GM12892 (cell line): ENCODE results near the gene MKNK2.
"Not testable (repeated sequence)": the region's sequence is repeated elsewhere in the genome, so short reads cannot be mapped to it uniquely, and the experiment has no call there.

Experiments used
- DNase-seq: peaks from one replicate; pipeline ENCODE4 v3.0.0; 2011; ENCODE audit not compliant: insufficient read length
- FAIRE-seq: peaks from 2 replicates; lab custom pipeline; 2011; peaks lifted over from hg19 to GRCh38; lab: Jason Lieb, UNC
- POLR2A ChIP-seq: IDR thresholded peaks from 2 replicates; pipeline ENCODE4 v1.6.1; 2011; ENCODE audit warnings: low read depth, low read length, control low read depth
- POLR2AphosphoS5 ChIP-seq: IDR thresholded peaks from 2 replicates; pipeline ENCODE4 v1.6.1; 2011; ENCODE audit warnings: low read depth, low read length, control low read depth
- TAF1 ChIP-seq: IDR thresholded peaks from 2 replicates; pipeline ENCODE4 v1.6.1; 2011; ENCODE audit warnings: low read depth, mild to moderate bottlenecking, control low read depth, low read length, borderline replicate concordance

Gene MKNK2

DNA sequence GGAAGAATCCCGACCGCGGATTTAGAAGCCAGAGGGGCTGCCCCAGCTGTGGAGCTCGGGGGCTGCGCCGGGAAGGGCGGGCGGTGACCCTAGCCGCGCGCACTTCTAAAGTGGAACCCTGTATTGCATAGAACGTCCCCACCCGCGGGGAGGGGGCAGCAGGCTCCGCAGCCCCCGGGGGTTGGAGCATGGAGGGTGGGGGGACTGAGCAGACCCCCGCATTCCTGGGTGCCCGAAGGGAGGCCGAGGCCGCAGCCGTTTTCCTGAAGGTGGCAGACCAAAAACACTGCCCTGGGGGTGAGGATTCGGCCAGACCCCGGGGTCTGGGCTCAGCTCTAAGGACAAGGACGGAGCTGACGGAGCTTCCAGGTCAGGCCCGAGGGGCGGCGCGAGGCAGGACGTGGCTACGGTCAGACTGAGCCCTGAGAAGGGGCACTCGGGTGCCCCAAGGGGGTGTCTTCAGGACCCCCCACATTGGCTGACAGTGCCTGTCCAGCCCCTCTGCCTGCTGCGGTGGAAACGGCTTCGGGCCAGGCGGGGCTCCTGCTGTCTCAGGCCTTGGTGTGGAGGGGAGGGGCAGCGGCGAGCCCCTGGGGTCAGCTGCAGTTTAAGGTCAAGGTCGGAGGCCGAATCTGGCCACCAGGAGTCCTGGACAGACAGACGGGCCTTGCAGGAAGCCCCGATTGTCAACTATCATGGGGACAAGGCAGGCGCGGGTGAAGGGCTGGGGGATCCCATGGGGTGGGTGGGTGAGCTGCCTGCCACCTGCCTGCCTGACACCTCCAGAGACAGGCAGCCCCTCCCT is 12.6 kb downstream of the MKNK2 start:
- DNase-seq (no peak), FAIRE-seq (no peak)
- TF ChIP-seq POLR2A (no peak), TAF1 (no peak), POLR2AphosphoS5 (no peak)

- DNase-seq (no peak), FAIRE-seq (no peak)
- TF ChIP-seq TAF1 (no peak), POLR2AphosphoS5 (no peak; the same call in 1 of the 2 replicates), POLR2A (no peak)
These were observed 13.3 kb downstream of the MKNK2 start for GRCh38 chr19:2037651-2038255.

GRCh38 chr19:2036424-2036823 is 14.6 kb downstream of the MKNK2 start:
- no peak for DNase-seq
- no peak for FAIRE-seq
- TF ChIP-seq POLR2AphosphoS5 (no peak), TAF1 (no peak), POLR2A (no peak)

- TF ChIP-seq POLR2AphosphoS5 (no peak), POLR2A (no peak), TAF1 (no peak)
- DNase-seq (no peak), FAIRE-seq (no peak)
These were observed 15.5 kb downstream of the MKNK2 start for GRCh38 chr19:2035590-2035991.

DNA sequence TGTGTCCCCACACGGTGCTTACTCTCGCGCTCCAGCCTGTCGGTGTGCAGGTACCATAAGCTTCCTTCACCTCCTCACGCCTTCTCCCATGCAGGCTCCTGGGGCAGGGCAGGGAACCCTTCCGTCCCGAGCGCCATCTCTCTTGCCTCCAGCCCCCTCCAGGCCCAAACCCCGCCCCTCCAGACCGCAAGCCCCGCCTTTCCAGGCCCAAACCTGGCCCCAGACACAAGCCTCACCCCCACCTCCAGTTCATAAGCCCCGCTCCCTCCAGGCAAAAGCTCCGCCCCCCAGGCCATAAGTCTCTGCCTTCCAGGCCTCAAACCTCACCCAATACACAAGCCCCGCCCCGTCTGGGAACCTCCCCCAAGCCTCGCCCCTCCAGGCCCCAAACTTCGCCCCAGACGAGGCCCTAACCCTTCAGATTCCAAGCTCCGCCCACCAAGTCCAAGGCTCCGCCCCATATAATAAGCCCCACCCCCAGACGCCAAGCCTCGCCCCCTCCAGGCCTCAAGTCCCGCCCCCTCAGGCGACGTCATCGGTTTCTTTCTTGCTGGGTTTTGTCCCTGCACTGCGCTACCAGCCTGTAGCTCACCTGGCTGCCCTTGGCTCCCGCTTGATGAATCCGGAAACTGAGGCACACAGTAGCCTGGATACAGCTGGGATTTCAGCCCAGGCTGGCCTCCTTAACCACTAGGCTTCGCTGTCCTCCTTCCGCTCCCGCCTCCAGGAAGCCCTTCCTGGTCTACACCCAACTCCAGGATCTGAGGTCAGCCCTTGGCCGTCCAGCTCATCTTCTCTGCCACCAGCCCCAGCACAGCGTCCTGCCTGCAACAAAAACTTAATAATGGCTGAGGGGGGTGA is 16.1 kb downstream of the MKNK2 start:
- DNase-seq (peak; percentile 73), FAIRE-seq (peak; percentile 81)
- TF ChIP-seq POLR2AphosphoS5 (no peak), POLR2A (no peak), TAF1 (no peak)

- FAIRE-seq, DNase-seq: not testable (repeated sequence)
These were observed 16.8 kb downstream of the MKNK2 start for GRCh38 chr19:2034253-2034652.

GRCh38 chr19:2033825-2034159 is 17.3 kb downstream of the MKNK2 start:
- FAIRE-seq = no peak
- TF ChIP-seq POLR2AphosphoS5 = no peak
- no peak for DNase-seq

GRCh38 chr19:2033115-2033824 is 17.8 kb downstream of the MKNK2 start:
- no peak for FAIRE-seq
- DNase-seq = no peak
- TF ChIP-seq POLR2A = no peak

DNA sequence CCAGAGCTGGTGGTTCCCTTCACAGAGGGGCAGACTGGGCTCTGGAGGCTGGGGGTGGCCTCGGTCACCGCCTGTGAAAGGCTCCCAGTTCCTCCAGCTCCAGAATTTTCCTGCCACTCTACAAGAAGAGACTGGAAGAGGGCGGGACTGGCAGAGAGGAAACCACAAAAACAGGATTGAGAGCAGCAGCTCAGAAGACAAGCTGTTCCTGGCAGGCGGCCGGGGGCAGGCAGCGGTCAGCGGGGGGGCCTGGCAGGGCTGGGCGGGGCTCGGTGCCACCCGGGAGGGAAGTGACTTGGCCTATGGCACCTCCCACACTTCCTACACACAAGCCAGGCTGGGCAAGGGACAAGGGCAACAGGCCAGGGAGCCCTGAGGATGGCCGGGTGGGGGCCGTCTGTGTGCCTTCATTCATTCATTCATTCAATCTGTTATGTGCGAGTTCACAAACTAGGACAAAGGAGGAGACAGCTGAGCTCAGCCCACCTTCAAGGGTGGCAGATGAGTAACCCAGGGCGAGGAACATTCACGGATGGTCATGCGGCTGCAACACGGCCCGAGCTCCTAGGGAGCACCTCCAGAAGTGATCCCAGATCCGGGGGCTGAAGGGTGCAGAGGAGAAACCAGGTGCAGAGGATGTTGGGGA is 18.6 kb downstream of the MKNK2 start:
- DNase-seq (no peak), FAIRE-seq (no peak)
- TF ChIP-seq TAF1 (no peak), POLR2AphosphoS5 (no peak), POLR2A (no peak)

DNA sequence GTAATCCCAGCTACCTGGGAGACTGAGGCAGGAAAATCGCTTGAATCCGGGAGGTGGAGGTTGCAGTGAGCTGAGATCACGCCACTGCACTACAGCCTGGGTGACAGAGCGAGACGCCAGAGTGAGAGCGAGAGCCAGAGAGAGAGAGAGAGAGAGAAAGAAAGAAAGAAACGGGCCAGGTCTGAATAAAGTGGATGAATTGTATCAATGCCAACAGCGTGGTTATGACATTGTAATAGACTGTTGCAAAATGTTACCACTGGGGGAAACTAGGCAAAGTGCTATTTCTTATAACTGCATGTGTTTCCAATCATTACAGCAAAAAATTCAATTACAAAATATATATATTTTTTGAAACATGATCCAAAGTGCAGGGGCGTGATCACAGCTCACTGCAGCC is 23.7 kb downstream of the MKNK2 start:
- FAIRE-seq (no peak), DNase-seq (no peak)
- TF ChIP-seq POLR2AphosphoS5 (no peak), POLR2A (no peak), TAF1 (no peak)

GRCh38 chr19:2026770-2027169 is 24.3 kb downstream of the MKNK2 start:
- DNase-seq (no peak), FAIRE-seq (no peak)
- no peak for TF ChIP-seq TAF1
- TF ChIP-seq POLR2A = no peak
- no peak for TF ChIP-seq POLR2AphosphoS5
